ENCODE measurements around the gene AMMECR1.
"Not testable (repeated sequence)": the region's sequence is repeated elsewhere in the genome, so short reads cannot be mapped to it uniquely, and the experiment has no call there.

AMMECR1 gene

DNA sequence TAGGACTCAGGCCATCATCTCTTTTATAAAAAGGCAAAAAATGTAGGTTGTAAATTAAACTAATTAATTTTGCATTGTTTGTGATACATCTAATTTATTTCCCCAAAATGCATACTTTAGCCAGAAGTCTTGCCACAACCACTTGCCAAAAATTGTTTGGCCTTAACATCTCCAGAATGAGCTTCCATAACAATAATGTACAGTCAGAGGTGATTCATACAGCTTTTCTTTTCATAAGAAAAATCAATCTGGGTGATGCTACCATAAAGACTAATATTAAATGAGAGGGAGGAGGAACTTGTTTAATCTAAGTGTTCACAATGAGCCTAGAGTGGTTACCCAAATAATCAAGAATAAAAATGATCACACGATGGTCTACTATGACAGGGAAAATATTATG lies 59.3 kb downstream of the AMMECR1 start:
- no peak for DNase-seq (ENCODE audit: low read depth in 2 of 2)

DNA sequence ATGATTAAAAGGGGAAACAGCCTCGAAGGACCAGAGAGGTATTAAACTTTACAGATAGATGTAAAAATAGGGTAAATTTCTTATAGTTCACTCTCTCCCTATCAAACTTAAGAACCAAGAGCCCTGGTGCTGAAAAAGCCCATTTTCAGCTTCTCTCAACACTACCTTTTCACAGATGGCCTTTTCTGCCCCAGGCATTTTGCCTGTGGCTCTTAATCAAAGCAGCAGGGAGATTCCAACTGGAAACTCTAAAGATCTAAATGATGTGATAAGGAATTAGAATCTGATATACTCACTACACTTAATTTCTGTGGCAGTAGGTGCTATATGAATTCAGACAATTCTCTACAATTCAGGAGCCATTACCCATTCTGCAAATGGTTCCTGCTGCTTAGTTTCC lies 60.0 kb downstream of the AMMECR1 start:
- DNase-seq (ENCODE audit: low read depth in 2 of 2), result no peak

DNA sequence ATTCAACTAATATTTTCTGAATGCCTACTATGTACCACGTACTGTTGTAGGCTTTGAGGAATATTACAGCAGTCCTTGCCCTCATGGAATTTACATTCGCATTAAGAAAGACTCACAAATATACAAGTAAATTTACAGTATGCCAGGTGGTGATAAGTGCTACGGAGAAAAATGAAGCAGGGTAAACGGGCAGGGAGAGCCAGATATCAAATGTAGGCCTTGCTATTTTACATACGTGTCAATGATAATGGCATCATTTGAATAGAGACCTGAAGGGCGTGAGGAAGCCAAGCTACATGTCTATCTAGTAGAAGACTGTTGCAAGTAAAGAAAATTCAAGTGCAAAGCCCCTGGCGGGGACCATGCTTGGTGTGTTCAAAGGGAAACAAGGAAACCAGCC lies 65.2 kb downstream of the AMMECR1 start:
- DNase-seq (ENCODE audit: low read depth in 2 of 2), result no peak

DNA sequence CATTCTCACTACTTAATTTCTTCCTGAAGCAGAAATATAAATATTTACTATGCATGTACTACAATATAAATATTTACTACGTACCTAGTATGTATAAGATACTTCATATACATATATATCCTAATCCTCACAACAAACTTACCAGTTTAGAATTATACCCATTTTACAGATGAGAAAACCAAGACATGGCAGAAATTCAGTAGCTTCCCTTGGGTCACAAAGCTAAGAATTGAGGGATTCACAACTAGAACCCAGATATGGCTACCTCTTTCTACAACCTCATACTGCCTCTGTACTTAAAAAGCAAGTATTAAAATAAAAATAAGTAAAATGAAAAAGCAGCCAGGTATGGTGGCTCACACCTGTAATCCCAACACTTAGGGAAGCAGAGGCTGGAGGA lies 65.9 kb downstream of the AMMECR1 start:
- no peak for DNase-seq (ENCODE audit: low read depth in 2 of 2)

DNA sequence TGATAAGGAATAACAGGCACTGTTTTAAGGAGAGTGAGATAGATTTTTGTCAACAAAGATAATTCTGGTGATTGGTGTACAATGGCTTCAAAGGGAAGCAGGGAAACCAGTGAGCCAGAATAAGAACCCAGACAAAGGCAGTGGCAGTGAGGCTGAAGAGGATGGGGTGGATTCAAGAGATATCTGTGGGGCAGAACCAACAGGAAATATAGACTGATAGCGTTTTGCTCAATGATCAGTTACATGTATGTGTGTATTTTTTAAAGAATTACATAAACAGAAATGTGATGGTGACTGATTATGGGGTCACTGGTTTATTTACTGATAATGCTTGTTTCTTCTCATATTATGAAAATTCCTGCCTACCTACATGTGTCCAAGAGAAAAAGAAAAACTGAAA lies 66.4 kb downstream of the AMMECR1 start:
- DNase-seq (ENCODE audit: low read depth in 2 of 2), result no peak

DNA sequence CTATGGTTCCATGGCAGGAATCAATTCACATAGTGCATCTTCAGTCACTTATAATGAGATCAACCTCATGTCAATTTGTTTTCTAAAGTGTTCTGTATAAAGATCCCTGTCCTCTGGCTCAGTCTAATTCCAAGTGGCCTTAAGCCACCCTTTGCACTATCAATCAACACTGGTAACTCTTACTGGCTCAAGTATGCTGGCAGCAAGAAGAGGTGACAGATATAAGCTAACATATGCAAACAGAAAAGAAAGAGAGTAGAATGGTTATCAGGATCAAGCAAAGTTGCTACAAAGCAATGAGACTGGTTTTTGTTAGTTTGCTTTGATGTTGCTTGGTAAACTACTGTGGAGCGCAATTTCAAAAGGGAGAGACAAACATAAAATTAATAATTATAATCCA lies 67.0 kb downstream of the AMMECR1 start:
- DNase-seq (ENCODE audit: low read depth in 2 of 2), result no peak

DNA sequence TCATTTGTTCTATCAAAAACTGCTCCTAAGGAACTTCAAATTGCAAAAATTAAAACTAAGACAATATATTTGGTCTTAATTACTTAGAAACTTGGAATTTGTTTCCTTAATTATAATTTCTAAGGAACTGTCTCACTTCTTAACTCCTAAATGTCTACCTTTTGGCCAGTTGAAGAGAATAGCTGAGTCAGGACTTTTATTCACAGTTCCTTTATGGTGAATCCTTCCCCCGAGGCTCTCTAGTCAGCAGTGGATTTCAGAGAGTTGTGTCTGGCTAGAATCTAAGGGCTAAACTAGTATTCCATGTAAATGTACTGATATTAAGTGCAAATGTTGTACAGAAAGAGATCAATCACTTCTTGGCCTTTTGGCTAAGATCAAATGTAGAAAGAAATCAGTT lies 69.3 kb downstream of the AMMECR1 start:
- DNase-seq (ENCODE audit: low read depth in 2 of 2), result no peak

DNA sequence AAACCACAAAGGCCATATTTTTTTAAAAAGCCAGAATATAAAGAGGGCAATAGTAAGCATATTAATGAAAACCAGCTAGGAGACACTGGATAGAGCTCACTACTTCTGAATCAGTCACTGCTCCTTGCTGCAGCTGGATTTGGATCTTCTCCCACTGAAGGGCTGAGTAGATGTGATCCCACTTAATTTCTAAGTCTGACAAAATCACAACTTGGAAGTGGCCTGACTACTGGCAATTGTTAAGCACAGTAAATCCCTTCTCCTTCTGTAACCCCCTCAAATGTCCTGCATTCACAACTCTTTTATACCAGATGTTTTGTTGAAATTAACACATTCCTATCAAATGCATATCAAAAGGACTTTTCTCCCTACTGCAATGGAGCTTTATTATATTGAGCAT lies 72.9 kb downstream of the AMMECR1 start:
- DNase-seq (ENCODE audit: low read depth in 2 of 2), result no peak

DNA sequence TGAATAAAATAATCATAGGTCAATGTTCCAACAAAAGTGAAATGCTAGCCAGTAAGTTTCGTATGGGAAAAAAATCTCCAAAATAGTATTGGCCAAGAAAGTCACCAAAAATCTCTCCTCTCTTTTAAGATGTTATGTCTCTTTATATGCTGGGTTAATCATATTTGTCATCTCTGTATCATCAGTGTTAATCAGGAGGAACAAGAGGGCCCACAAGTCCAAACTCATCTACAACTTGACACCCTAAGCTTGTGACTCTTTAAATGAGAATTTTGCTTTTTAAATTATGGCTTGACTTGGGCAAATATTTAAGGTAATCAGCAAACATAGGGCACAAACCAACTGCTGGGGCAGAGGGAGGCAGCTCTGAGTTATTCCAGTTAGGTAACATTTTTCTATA lies 75.5 kb downstream of the AMMECR1 start:
- no peak for DNase-seq (ENCODE audit: low read depth in 2 of 2)

DNA sequence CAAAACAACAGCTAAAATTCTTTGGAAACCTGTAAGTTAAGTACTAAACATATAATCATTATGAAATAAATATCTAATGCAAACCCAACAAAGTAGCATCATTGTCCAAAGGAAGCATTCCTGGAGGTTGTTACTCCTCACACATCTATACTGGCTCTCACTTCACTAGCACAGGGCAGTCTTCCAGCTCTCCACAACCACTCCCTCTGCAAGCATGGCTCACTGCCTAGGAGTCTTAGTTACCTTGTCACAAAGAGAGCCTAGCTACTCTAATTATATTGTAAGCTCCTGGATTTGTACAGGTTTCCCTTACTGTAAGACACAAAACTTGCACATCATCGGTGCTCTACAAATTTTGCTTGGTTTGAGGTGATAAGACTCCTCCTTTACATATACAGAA lies 76.1 kb downstream of the AMMECR1 start:
- DNase-seq (ENCODE audit: low read depth in 2 of 2), result no peak

DNA sequence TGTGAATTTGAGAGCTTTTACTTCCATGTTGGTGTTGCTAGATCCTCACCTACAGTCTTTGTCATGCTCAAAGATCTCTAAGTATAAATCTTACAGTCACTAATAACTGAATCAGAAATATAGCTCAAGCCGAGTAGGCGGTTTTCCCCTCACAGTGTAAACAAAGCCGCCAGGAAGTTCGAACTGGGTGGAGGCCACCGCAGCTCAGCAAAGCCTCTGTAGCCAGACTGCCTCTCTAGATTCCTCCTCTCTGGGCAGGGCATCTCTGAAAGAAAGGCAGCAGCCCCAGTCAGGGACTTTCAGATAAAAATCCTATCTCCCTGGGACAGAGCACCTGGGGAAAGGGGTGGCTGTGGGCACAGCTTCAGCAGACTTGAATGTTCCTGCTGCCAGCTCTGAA lies 79.6 kb downstream of the AMMECR1 start:
- DNase-seq (ENCODE audit: low read depth in 2 of 2), result peak in 1 of 2 donors; percentile 0

DNA sequence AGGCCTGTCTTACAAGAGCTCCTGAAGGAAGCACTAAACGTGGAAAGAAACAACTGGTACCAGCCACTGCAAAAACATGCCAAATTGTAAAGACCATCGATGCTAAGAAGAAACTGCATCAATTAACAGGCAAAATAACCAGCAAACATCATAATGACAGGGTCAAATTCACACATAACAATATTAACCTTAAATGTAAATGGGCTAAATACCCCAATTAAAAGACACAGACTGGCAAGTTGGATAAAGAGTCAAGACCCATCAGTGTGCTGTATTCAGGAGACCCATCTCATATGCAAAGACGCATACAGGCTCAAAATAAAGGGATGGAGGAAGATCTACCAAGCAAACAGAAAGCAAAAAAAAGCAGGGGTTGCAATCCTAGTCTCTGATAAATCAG lies 86.4 kb downstream of the AMMECR1 start:
- not testable (repeated sequence) for DNase-seq (ENCODE audit: low read depth in 2 of 2)

DNA sequence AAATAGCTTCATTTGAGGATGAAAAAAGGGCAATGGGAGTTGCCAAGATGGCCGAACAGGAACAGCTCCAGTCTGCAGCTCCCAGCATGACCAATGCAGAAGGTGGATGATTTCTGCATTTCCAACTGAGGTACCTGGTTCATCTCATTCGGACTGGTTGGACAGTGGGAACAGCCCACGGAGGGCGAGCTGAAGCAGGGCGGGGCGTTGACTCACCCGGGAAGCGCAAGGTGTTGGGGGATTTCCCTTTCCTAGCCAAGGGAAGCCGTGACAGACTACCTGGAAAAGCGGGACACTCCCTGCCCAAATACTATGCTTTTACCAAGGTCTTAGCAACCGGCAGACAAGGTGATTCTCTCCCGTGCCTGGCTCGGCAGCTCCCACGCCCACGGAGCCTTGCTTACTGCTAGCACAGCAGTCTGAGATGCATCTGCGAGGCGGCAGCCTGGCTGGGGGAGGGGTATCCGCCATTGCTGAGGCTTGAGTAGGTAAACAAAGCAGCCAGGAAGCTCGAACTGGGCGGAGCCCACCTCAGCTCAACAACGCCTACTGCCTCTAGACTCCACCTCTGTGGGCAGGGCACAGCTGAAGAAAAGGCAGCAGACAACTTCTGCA lies 88.3 kb downstream of the AMMECR1 start:
- DNase-seq (ENCODE audit: low read depth in 2 of 2), result peak; percentile 14 to 44

DNA sequence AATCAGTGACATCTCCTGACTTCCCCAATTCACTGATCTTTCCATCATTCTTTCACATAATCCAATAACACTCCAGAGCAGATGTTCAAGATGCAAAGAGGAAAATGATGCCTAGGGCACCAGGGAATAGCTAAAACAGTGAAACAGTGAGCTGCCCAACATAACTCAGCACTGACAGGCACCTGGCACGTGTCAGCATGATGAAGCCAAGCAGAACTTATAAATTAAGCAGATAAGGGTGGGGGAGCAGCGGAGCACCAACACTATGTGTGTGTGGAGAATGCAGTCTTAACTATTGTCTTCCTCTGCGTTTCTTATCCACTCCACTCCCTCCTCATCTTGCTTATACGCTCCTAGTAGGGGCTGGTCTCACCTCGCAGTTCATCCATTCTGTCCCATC lies 89.4 kb downstream of the AMMECR1 start:
- no peak for DNase-seq (ENCODE audit: low read depth in 2 of 2)

DNA sequence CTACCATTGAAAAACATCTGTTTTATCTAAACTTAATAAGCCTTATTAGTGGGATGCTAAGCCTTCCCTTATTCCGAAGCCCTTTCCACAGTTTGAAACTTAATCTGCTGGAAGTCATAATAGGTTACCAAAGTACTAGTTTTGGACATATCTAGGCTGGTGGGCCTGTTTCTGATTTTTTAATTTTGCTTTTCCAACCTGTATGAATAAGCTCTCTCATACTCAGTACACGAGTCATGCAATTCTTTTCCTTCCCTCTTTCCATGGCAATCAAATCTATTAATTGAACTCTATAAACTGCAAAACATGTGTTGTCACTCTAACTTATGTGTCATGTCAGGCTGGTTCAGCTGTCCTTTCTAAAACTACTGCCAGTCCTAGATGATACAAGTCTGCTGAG lies 91.0 kb downstream of the AMMECR1 start:
- no peak for DNase-seq (ENCODE audit: low read depth in 2 of 2)

DNA sequence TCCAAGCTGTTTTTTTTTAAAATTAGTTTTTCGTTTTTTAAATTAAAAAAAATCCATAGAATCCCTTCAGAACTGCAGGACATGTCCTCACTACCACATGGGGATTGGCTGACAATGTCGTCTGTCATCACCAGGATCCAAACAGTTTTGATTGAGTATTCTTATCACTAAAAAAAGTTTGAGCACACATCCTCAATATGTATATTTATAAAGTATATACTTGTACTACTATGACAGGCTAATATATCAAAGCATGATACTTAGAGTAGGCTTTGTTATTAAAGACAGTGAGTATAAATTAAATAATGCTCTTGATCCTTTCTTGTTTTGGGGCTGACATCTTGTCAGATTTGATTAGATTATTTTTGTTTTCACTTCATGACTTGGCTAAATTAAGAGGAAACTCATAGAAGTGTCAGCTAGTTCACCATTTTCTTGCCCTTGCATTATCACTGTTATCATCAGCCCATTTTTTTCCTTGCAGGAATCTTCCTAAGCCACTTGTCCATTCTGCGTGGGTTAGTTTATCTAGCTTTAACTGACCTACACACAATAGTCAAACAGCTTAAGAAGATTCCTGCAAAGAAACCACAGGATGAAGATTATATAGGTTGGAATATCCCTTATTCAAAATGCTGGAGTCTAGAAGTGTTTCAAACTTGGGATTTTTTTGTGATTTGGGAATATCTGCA lies 92.8 kb downstream of the AMMECR1 start:
- no peak for DNase-seq (ENCODE audit: low read depth in 2 of 2)

DNA sequence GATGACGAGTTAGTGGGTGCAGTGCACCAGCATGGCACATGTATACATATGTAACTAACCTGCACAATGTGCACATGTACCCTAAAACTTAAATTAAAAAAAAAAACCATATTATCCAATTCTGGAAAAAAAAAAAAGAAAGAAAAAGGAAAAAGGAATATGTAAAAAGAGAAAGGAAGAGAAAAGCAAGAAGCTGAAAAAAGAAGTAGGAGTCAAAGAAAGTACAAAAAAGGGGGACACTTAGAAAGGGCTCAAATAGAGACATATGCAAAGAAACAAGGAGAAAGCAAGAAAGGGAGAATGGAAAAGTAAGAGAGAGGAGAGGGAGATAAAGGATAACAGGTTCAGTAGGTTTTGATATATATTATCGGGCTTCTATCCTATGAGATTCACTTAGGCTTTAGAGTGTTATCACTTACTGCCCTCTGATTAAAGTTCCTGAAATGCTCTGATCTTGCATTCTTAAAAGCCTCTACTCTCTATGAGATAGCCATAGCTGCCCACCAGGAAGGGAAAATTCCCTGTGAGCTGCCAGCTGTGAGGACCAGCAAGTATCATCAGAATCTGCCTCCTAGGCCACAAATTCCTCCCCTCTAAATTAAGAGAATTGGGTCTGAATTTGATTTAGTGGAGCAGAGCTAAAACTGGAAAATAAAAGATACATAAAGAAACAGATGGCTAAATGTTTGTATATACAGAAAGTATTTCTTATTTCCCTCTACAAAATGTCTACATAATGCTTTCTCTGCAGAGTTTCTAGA lies 95.2 kb downstream of the AMMECR1 start:
- no peak for DNase-seq (ENCODE audit: low read depth in 2 of 2)

DNA sequence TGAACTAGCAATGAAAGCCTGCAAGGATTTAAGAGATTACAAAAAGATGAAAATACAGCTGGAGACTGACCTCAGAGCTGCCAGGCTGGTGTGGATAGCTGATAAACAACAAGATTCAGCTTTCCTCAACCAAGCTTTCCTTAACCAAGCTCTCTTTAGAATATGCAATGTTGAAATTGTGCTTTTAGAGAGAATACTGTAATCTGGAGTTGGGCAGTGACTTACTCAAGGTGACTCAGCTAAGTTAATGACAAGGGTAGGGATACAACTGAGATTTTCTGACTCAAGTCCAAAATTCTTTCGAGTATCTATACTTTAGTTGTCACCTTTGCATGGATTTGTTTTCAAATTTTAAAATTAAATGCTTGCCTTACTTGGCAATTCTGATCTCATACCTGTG lies 98.0 kb downstream of the AMMECR1 start:
- DNase-seq (ENCODE audit: low read depth in 2 of 2), result no peak

DNA sequence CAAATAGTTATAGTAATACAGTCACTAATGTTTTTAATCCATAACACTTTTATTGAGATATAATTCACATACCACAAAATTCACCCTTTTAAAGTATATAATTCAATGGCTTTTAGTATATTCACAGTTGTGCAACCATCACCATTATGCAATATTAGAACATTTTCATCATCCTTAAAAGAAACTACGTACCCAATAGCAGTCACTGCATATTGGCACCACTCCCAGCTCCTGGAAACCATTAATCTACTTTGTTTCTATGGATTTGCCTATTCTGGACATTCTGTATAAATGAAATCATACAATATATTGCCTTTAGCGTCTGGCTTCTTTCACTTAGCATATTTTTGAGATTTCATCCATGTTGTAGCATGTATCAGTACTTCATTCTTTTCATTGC lies 99.3 kb downstream of the AMMECR1 start:
- no peak for DNase-seq (ENCODE audit: low read depth in 2 of 2)

DNA sequence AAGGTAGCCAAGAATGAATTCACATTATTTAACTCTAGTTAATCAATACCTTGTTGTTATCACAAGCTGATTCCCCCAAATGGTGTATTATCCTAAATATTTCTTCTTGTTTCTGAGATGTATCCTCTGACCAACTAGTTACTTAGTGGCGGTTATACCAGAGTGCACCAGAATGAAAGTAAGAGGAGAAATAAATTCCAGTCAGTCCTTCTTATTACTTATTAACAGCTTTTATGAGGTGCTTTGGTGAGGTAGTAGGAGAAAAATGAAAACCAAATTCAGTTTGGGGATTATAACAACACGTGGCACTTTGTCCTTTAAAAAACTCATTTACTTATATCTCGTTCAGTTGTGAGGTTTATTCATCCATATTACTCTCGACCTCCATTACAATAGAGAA lies 101.9 kb downstream of the AMMECR1 start:
- no peak for DNase-seq (ENCODE audit: low read depth in 2 of 2)

DNA sequence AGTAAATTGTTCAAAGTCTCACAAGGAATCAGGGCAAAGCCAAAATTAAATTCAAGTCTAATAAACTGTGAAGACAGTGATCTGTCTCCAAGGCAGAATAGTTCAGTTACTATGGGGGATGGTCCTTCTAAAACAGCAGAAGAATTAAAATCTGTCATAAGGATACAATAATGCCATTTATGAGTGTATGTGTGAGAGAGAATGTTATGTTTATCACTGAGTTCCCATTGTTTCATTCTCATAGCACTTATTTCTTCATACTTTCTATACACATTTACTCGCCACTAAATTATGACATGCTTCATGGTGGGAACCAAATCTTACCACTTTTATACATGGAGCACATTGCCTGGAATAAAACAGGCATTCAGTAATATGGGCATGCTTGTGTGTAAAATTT lies 102.5 kb downstream of the AMMECR1 start:
- no peak for DNase-seq (ENCODE audit: low read depth in 2 of 2)

DNA sequence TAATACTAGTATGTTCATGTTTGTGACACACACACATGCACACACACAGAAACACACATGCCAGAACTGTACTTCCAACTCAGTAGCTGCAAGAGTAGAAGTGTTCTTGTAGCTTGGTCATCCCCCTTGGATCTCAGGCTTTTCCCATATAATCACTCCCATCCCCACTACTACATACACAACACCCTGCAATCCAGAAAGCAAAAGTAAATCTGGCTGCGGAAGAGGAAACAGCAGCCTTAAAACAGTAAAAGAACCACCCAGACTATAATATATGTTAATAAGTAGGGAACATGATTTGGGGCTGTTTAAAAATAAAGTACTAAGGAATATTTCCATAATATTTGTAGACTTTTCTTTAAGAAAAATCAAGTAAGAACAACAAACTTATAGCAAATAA lies 103.2 kb downstream of the AMMECR1 start:
- DNase-seq (ENCODE audit: low read depth in 2 of 2), result no peak

DNA sequence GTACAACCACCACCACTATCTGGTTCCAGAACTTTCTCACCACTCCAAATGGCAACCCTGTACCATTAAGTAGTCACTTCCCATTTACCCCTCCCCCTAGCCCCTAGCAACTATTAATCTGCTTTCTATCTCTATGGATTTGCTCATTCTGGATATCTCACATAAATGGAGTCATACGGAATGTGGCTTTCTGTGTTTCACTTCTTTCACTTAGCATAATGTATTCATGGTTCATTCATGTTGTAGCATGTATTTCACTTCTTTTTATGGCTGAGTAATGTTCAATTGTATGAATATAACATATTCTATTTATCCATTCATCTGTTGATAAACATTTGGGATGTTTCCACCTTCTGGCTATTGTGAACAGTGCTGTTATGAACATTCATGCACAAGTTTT lies 104.7 kb downstream of the AMMECR1 start:
- DNase-seq (ENCODE audit: low read depth in 2 of 2), result no peak

Measured in stimulated activated CD8-positive, alpha-beta memory T cell treated with anti-CD3 and anti-CD28 coated beads, Interleukin-2, amount 100 ng/mL, for 48 hours (primary cell).